Peyer's patch (tissue), 4 donors: ENCODE measurements around the gene ATP5PF.

Source experiments
- CTCF ChIP-seq, 6 experiments: fragments of 450-650 bp in 4 of 6; fragments of 200-600 bp in 2 of 6; sonication (generic) in 1 of 6; IDR thresholded peaks; one replicate each; pipeline ENCODE4 v1.5.1; 2017 to 2019; ENCODE audit warnings: antibody characterized with exemption in 6 of 6, mild to moderate bottlenecking in 3 of 6, moderate library complexity in 1 of 6
- POLR2A ChIP-seq, 2 donors: fragments of 450-650 bp; IDR thresholded peaks; one replicate each; pipeline ENCODE4 v1.5.1; 2017; ENCODE audit warnings: antibody characterized with exemption in 2 of 2, mild to moderate bottlenecking in 2 of 2, moderate library complexity in 2 of 2

- TF ChIP-seq CTCF (IDR thresholded peaks at IDR 0.05) = peak; percentile 54 to 86 (median 74)
- no peak for TF ChIP-seq POLR2A (IDR thresholded peaks at IDR 0.05)
These were observed 26.1 kb downstream of the ATP5PF start for GRCh38 chr21:25708467-25709065.
